HG03097 (cell line): Measurements from ENCODE around the gene RUNX2.

ENCODE experiments used
- ATAC-seq: cut with Tn5 transposase; IDR thresholded peaks from one replicate; pipeline ENCODE4 v1.9.1; 2021; ENCODE audit not compliant: unreplicated experiment, low FRiP score

RUNX2 gene

GRCh38 chr6:45633272-45633908 lies 305.3 kb downstream of the RUNX2 start:
- ATAC-seq, result no peak

DNA sequence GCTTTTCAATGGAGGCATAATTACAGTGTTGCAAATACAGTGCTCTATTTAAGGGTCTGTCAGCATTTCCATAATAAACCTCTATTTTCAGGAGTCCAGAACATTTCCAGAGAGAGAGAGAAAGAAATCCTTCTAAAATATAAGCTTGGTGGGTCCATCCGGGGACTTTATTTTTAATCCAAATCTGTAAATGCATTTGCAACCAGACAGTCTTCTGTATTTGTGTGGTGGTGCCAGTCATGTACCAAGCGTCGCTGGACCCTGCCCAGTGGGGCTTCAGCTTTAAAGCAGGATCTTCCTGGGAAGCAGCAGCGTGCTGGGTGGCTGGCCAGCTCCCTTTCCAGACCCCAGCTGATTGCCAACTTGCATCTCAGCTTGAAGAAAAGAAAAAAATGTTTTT lies 306.1 kb downstream of the RUNX2 start:
- no peak for ATAC-seq

DNA sequence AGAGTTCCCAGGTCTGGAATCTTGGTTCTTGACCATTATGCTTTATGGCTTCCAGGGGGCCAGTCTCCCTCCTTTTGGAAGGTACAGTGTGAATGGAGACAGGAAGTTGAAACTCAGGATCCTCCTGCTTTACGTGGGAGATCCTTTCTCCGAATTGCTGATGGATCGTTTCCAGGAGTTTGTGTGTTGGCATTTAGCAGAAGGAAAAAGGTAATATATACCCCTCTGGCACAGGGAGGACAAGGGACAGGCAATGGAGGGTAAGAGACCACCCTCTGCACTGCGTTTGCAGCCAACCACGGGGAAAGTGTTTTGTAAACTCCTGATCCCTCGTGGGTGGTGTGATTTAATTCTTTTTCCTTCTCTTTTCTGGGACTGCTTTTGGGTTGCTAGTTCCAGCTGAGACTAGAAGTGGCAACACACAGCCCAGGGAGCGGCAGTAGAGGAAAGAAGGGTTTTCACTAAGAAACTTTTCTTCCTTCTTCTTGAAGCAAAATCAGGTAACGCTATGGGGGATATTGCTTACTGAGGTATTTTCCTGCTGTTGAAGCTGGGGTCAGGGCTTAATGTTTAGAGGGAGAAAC lies 307.2 kb downstream of the RUNX2 start:
- no peak for ATAC-seq

- no peak for ATAC-seq
Measured at GRCh38 chr6:45637056-45637455, 308.9 kb downstream of the RUNX2 start.

DNA sequence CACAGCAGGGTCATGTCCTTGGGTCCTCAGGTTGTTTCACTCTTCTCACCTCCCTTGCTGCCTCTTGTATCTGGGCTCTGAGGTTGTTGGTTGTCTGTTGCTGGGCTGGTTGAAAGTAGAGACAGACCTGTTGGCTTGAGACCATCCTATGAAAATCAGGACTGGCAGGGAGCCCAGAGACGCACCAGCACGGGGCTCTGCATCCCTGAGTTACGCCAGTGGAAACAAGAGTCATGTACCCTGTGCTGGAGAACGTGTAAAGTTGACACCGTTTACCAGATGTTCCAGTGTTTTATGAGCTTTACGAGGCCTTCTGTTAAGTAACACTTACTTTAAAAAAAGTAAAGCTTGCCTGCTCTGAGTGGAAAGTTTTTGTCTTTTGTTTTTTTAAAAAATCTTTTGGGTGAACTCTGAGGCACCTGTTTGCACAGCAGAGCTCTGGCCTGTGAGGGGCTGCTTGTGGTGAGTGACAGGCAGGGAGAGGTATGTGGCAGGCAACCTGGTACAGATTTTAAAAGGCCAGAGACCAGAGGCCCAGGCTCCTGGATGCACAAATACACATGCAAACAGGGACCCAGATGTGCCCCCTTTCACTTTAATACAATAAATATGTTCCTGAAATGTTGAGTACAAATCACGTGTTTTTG lies 309.6 kb downstream of the RUNX2 start:
- ATAC-seq, result no peak

GRCh38 chr6:45640081-45640491 lies 312.0 kb downstream of the RUNX2 start:
- ATAC-seq, result no peak

DNA sequence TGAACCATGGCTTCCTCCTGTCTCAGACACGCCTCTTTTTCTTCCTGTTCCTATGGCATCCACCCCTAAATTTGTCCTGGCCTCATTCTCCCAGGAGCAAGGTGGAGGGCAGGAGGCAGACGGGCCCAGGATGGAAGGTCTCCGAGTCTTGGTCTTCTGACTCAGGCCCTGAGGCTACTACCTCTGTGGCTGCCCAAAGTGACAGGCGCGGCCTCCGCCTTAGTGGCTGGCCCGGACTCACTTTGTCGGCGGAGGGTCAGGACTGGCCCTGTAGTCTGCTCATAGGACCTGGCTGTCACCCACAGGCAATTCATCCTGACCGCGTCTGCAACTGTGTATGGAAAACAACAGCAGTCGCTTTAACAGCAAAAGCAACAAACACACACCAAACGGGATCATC lies 312.7 kb downstream of the RUNX2 start:
- ATAC-seq, result no peak

- no peak for ATAC-seq
Measured at GRCh38 chr6:45642331-45643125, 314.4 kb downstream of the RUNX2 start.

- no peak for ATAC-seq
Measured at GRCh38 chr6:45643126-45643525, 315.0 kb downstream of the RUNX2 start.

DNA sequence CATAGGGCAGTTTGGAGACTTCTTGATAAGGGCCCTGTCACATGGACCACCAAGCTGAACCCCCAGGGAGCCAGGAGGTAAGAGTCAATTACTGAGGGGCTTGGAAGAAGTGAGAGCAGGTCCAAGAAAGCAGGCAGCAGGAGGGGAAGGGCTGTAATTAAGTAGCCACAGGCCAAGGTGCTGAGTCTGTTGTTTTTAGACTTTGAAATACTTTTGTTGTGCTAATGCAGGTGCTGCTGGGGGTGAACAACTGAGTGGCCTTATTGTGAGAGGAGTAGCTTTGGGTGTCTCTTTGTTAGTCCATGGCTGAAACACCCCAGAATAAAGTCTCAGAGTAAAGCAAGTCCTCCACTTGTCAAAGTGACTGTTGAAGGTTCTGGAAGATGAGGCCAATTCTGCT lies 316.6 kb downstream of the RUNX2 start:
- no peak for ATAC-seq

- ATAC-seq, result no peak
Measured at GRCh38 chr6:45645302-45645701, 317.2 kb downstream of the RUNX2 start.

GRCh38 chr6:45647341-45648261 lies 319.5 kb downstream of the RUNX2 start:
- no peak for ATAC-seq

DNA sequence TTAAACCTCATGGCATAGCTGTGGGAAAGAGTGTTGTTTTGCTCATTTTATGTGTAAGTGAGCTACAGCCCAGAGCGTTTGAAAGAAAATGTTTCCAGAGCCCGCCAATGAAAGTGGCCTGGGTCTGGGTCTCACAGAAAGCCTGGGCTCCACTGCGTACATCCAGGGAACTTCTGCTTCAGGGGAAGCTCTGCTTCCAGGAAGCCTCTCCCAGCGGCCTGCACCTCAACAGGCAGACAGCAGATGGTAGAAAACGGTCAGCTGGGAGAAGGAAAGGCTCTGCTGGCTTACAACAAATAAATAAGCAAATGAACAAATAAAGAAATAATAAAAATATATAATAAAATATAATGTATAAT lies 320.1 kb downstream of the RUNX2 start:
- no peak for ATAC-seq

- ATAC-seq, result no peak
Measured at GRCh38 chr6:45650524-45651135, 322.5 kb downstream of the RUNX2 start.

- no peak for ATAC-seq
Measured at GRCh38 chr6:45651301-45651700, 323.2 kb downstream of the RUNX2 start.

- no peak for ATAC-seq
Measured at GRCh38 chr6:45652416-45652815, 324.3 kb downstream of the RUNX2 start.

DNA sequence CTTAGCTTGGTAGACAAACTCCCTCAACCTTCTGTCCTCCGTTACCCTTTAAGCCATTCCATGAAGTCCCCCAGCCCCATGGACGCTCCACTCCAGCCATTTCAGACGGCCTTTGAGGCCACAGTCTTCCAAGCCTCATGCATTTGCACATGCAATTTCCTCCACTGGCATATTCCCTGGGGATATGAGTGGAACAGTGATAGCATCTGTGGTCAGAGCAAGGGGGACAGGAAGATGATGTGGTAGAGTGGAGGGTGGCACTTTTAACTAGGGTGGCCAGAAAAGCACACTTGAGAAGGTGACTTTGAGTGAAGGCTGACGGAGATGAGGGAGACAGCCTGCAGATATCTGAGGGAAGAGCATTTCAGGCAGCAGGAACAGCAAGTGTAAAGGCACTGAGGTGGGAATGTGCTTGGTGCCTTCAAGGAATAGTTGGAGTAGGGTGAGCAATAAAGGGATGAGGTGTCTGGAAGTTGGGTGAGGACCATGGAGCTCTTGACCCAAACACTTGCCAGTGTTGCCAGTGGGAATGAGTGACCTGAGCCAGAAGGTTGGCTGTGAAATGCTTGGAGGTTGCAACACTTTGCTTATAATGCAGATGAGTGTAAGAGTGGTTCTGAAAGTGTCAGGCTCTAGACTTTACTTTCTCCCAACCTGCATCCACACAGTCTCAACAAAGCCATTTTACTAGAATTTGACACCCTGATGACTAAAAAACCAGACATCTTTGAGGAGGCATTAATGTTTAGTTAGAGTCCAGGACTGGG lies 325.2 kb downstream of the RUNX2 start:
- ATAC-seq, result no peak

GRCh38 chr6:45654673-45655072 lies 326.5 kb downstream of the RUNX2 start:
- ATAC-seq, result no peak

DNA sequence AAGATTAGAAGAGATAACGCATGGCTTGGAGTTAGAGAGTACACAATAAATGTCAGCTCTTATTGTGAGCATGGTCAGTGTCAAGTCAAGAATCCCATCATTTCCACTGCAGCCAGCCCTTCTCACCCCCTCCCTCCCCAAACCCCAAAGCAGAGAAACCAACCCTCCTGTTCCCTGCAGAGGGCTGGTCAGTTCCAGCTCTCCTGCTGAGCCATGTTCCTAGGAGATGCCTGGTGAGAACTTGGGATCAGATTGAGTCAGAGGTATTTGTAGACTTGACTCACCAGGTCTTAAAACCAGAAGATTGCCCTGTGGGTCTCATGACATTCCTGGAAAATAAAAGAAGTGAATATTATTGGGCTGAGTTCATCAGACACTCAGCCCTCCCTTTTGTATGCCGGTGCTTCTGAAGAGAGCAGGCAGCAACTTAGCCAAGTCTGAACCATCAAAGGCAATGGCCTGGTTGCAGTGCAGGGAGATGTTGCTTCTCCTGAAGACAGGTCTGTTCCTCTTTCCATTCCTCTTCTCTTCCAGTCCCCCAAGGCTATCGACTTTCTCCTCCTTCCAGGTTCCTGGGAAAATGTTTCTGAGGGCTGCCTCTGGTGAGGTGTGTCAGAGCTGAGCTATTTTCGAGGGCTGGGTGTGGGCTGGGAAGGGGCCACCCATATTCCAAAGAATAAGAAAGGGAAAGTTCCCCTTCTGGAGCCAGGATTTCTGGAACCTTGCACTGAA lies 327.8 kb downstream of the RUNX2 start:
- no peak for ATAC-seq
